Stomach (tissue), 9 donors: ENCODE data around the gene CYB5D1. TPM values are rescaled to one million over a fixed set of nuclear protein-coding genes. Genes with fewer than 3 reads are reported as not detected.

Experiments
- DNase-seq, 2 donors: peaks; one replicate each; pipeline versions ENCODE4 v3.0.0 to v3.0.0-alpha.2; 2013 to 2019
- H3K27ac ChIP-seq, 5 donors: fragments of 200-600 bp in 4 of 5; sonication (generic) in 4 of 5; one replicate each; pipeline ENCODE4 v1.5.1; 2013 to 2019; ENCODE audit warnings: mild to moderate bottlenecking in 1 of 5, moderate library complexity in 1 of 5
- H3K27me3 ChIP-seq, 3 donors: fragments of 200-600 bp; sonication (generic); one replicate each; pipeline ENCODE4 v1.5.1; 2017 to 2019; ENCODE audit warnings: mixed run types in 1 of 3
- H3K36me3 ChIP-seq, 4 donors: fragments of 200-600 bp; sonication (generic); 1 replicate in 3 of 4; 2 replicates in 1 of 4; pipeline ENCODE4 v1.5.1; 2016 to 2019
- H3K4me1 ChIP-seq, 4 donors: fragments of 200-600 bp; sonication (generic); one replicate each; pipeline ENCODE4 v1.5.1; 2016 to 2019
- H3K4me3 ChIP-seq, 4 donors: fragments of 200-600 bp; sonication (generic) in 3 of 4; one replicate each; pipeline ENCODE4 v1.5.1; 2016 to 2019; ENCODE audit warnings: mild to moderate bottlenecking in 1 of 4
- H3K9me3 ChIP-seq, 4 donors: fragments of 200-600 bp; sonication (generic); one replicate each; pipeline ENCODE4 v1.5.1; 2016 to 2019
- EP300 ChIP-seq: sonication (generic); formaldehyde crosslinking; IDR thresholded peaks from one replicate; pipeline ENCODE4 v1.6.1; 2017; ENCODE audit warnings: antibody characterized with exemption
- POLR2A ChIP-seq, 4 donors: fragments of 450-650 bp; IDR thresholded peaks; one replicate each; pipeline ENCODE4 v1.6.1; 2016; ENCODE audit warnings: antibody characterized with exemption in 4 of 4, control low read depth in 2 of 4, mild to moderate bottlenecking in 1 of 4, moderate library complexity in 1 of 4
- POLR2AphosphoS5 ChIP-seq, 3 donors: sonication (generic); formaldehyde crosslinking; IDR thresholded peaks; one replicate each; pipeline ENCODE4 v1.6.1; 2016; ENCODE audit warnings: antibody characterized with exemption in 3 of 3
- WGBS, 5 donors: extraction: QIAGEN DNeasy Blood & Tissue Kit in 3 of 5; methylation state at CpG; one replicate each; pipeline versions ENCODE4 v1.1.5 to v1.1.7; 2013 to 2018; 5-methylcytosine and 5-hydroxymethylcytosine counted together
- intact Hi-C: fragments of 100-400 bp; cut with DNase I; formaldehyde crosslinking; loops from one replicate; pipeline ENCODE4 v1.15.1; 2023; ENCODE audit warnings: low total_unique reads
- polyA plus RNA-seq, 3 donors: library from polyadenylated mRNA; stranded (reverse); fragments of 200-250 nt; gene quantifications; one replicate each; pipeline ENCODE4 v1.2.3, GENCODE V29; 2013
- total RNA-seq, 5 donors: library from RNA; depleted of rRNA; stranded (reverse); fragments of >200 nt; gene quantifications; one replicate each; pipeline versions ENCODE4 v1.1.0 to v1.2.3, GENCODE V29; 2014 to 2016
- TF ChIP-seq, protein P1 (sequence below), 7 experiments: fragments of 450-650 bp in 4 of 7; fragments of 200-600 bp in 3 of 7; sonication (generic) in 3 of 7; IDR thresholded peaks; one replicate each; pipeline ENCODE4 v1.5.1; 2016 to 2019; ENCODE audit warnings: antibody characterized with exemption in 7 of 7, control low read depth in 2 of 7, mild to moderate bottlenecking in 1 of 7
- donor health status: healthy with polysubstance abuse.
- donor health status: Bipolar disorder and iron deficiency.
- donor health status: healthy.

CYB5D1 gene
- total and polyA plus RNA-seq, 8 donors = 1.8 to 12.0 (median 4.9) TPM; not detected in 1

DNA sequence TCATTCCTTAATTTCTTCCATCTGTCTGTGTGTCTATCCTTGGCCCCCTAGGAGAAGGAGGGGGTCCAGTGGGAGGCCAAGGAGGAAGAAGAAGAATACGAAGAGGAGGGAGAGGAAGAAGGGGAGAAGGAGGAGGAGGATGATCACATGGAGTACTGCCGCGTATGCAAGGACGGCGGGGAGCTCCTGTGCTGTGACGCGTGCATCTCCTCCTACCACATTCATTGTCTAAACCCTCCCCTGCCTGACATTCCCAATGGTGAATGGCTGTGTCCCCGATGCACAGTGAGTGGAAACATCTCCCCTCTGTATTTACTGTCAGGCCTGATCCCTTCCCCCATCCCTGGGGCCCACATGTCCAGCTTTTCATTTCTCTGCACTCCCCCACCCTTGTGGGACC lies 37.1 kb downstream of the CYB5D1 start:
- no peak overlapping the region for H3K4me3 ChIP-seq
- DNase-seq = no peak
- H3K36me3 ChIP-seq = peaks cover 68 to 97% (median 96%) of the 10 kb centered on the region in 4 donors
- H3K27ac ChIP-seq = no peak overlapping the region
- 90 to 94% (median 92%) methylated on average over 8 of the region's 8 CpGs for WGBS, 5 donors
- peaks cover 2 to 19% (median 4%) of the 10 kb centered on the region in 4 donors for H3K4me1 ChIP-seq
- no peaks in the 10 kb centered on the region for H3K9me3 ChIP-seq
- no peaks in the 10 kb centered on the region for H3K27me3 ChIP-seq
- intact Hi-C loops = loop anchor here (10.0 kb wide), 1 partner anchor 90 kb away; no protein-coding TSS in a partner anchor
- TF ChIP-seq POLR2A (IDR thresholded peaks at IDR 0.05) (no peak), POLR2AphosphoS5 (IDR thresholded peaks at IDR 0.05) (no peak), EP300 (no peak)
- TF ChIP-seq, protein P1, sequence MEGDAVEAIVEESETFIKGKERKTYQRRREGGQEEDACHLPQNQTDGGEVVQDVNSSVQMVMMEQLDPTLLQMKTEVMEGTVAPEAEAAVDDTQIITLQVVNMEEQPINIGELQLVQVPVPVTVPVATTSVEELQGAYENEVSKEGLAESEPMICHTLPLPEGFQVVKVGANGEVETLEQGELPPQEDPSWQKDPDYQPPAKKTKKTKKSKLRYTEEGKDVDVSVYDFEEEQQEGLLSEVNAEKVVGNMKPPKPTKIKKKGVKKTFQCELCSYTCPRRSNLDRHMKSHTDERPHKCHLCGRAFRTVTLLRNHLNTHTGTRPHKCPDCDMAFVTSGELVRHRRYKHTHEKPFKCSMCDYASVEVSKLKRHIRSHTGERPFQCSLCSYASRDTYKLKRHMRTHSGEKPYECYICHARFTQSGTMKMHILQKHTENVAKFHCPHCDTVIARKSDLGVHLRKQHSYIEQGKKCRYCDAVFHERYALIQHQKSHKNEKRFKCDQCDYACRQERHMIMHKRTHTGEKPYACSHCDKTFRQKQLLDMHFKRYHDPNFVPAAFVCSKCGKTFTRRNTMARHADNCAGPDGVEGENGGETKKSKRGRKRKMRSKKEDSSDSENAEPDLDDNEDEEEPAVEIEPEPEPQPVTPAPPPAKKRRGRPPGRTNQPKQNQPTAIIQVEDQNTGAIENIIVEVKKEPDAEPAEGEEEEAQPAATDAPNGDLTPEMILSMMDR (IDR thresholded peaks at IDR 0.05) = no peak

DNA sequence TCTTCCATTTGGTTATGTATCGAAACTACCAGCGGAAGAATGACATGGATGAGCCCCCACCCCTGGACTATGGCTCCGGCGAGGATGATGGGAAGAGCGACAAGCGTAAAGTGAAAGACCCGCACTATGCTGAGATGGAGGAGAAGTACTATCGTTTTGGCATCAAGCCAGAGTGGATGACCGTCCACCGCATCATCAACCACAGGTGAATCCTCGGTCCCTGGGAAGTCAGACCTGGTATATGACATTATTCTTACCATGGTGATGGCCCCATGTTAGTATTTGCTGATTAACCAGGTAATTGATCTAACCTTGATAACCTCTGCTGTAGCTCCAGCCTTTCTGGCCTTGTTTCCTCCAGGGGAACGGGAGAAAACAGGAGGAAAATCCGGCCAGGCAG lies 39.3 kb downstream of the CYB5D1 start:
- Histone ChIP-seq H3K4me1 (peaks cover 0 to 10% (median 0%) of the 10 kb centered on the region in 4 donors), H3K36me3 (peaks cover 80 to 97% (median 97%) of the 10 kb centered on the region in 4 donors)
- intact Hi-C loops = loop anchor here (10.0 kb wide), 1 partner anchor 88 kb away; no protein-coding TSS in a partner anchor

DNA sequence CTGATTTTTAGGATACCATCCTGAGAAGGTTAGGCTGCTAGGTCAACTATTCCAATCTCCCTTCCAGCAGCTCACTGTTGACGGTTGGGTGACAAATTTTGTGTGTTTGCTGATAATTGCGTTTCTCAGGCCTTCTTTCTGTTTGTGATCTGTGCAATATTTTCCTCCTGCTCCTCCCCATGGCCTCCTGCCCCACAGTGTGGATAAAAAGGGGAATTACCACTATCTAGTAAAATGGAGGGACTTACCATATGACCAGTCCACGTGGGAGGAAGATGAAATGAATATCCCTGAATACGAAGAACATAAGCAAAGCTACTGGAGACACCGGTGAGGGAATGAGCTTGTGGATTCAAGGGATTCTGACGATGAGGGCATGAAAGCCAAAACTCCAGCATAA lies 40.0 kb downstream of the CYB5D1 start:
- peaks cover 0 to 10% (median 0%) of the 10 kb centered on the region in 4 donors for H3K4me1 ChIP-seq
- H3K27ac ChIP-seq = no peak overlapping the region
- H3K36me3 ChIP-seq = peaks cover 82 to 100% (median 98%) of the 10 kb centered on the region in 4 donors
- WGBS, 5 donors = 40 to 61% (median 47%) methylated on average over 6 of the region's 6 CpGs
- intact Hi-C loops = loop anchor here (10.0 kb wide), 1 partner anchor 87 kb away; no protein-coding TSS in a partner anchor
- no peak overlapping the region for H3K4me3 ChIP-seq
- no peaks in the 10 kb centered on the region for H3K9me3 ChIP-seq
- TF ChIP-seq EP300 (no peak), POLR2A (IDR thresholded peaks at IDR 0.05) (no peak), POLR2AphosphoS5 (IDR thresholded peaks at IDR 0.05) (peak in 1 of 3 donors; percentile 29)
- TF ChIP-seq, protein P1 (IDR thresholded peaks at IDR 0.05) = peak in 4 of 7 experiments; percentile 7 to 62 (median 42)
- peak in 1 of 2 donors; percentile 73 for DNase-seq
- no peaks in the 10 kb centered on the region for H3K27me3 ChIP-seq

More for the DNA sequence above, 39.3 kb downstream of the CYB5D1 start:
- no peaks in the 10 kb centered on the region for H3K27me3 ChIP-seq
- WGBS, 5 donors = 82 to 87% (median 83%) methylated on average over 13 of the region's 13 CpGs
- TF ChIP-seq EP300 (no peak), POLR2A (IDR thresholded peaks at IDR 0.05) (no peak), POLR2AphosphoS5 (IDR thresholded peaks at IDR 0.05) (no peak)
- TF ChIP-seq, protein P1 (IDR thresholded peaks at IDR 0.05) = no peak
- no peak overlapping the region for H3K27ac ChIP-seq
- DNase-seq = no peak
- no peaks in the 10 kb centered on the region for H3K9me3 ChIP-seq
- no peak overlapping the region for H3K4me3 ChIP-seq

DNA sequence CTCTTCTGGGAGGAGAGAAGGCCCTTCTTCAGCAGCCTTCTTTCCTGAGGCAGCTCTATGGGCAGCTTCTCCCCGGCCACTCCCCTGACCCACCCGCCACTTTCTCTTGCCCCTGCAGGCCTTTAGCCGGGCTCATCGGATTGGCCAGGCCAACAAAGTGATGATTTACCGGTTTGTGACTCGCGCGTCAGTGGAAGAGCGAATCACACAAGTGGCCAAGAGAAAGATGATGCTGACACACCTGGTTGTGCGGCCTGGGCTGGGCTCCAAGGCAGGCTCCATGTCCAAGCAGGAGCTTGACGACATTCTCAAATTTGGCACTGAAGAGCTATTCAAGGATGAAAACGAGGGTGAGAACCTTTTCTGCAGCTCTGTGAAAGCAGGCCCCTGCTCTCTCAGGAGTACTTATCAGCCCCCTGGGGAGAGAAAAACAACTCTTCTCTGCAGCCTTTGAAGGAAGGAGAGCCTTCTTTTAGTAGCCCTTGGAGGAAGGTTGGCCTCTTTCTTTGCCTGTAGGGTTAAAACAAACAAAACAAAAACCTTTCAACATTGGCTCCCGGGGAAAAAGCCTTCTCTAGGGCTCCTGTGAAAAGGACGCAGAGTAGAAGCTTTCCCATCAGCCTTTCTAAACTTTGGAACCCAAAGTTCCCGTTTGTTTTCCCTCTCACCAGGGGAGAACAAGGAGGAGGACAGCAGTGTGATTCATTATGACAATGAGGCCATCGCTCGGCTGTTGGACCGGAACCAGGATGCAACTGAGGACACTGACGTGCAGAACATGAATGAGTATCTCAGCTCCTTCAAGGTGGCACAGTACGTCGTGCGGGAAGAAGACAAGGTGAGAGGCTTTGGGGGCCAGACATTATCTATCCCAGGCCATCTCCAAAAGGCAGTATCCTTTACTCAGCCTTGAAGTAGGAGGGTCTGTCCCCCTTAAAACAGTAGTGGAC lies 45.6 kb downstream of the CYB5D1 start:
- Histone ChIP-seq H3K4me3 (no peak overlapping the region), H3K27me3 (no peaks in the 10 kb centered on the region), H3K4me1 (no peaks in the 10 kb centered on the region), H3K27ac (no peak overlapping the region), H3K9me3 (no peaks in the 10 kb centered on the region), H3K36me3 (peaks cover 88 to 100% (median 100%) of the 10 kb centered on the region in 4 donors)
- TF ChIP-seq, protein P1 (IDR thresholded peaks at IDR 0.05) = no peak
- no peak for TF ChIP-seq EP300
- no peak for TF ChIP-seq POLR2A (IDR thresholded peaks at IDR 0.05)
- TF ChIP-seq POLR2AphosphoS5 (IDR thresholded peaks at IDR 0.05) = no peak
- intact Hi-C loops = no loop called here
- WGBS, 5 donors = 76 to 84% (median 79%) methylated on average over 22 of the region's 22 CpGs
- no peak for DNase-seq
